ENCODE measurements around the gene TRIM74. TPM values are rescaled to one million over a fixed set of nuclear protein-coding genes. Genes with fewer than 3 reads are reported as not detected.

Gene TRIM74
- total and polyA plus RNA-seq, 2 of the 8 experiments (the other 6 are each of a cell fraction or from before 2014, with no cell fraction given), result 0.52 TPM; not detected in 1

- TF ChIP-seq ATF3 (IDR thresholded peaks at IDR 0.05; ENCODE audit: insufficient read depth, low read depth, low read length) (peak; percentile 89), SRF (IDR thresholded peaks at IDR 0.05; ENCODE audit: low read depth, low read length) (peak; percentile 71), CTCF (IDR thresholded peaks at IDR 0.05; ENCODE audit: control extremely low read depth in 1 of 3, insufficient read depth in 1 of 3, low read depth in 1 of 3, low read length in 3 of 3) (no peak), YY1 (IDR thresholded peaks at IDR 0.05; ENCODE audit: low read depth, low read length) (peak; percentile 60), POLR2AphosphoS5 (IDR thresholded peaks at IDR 0.05; ENCODE audit: low read depth, low read length) (peak; percentile 75), SIN3A (conservative IDR thresholded peaks at IDR 0.05 in 1 of 2, IDR thresholded peaks at IDR 0.05 in 1 of 2; ENCODE audit: low read depth in 1 of 2, low read length in 2 of 2) (peak; percentile 45 to 83; a peak in 2 of 4 replicates), USF2 (IDR thresholded peaks at IDR 0.05; ENCODE audit: low read length) (peak; percentile 20; the same call in 1 of the 2 replicates), ASH2L (IDR thresholded peaks at IDR 0.05; ENCODE audit: low read length) (peak; percentile 99), E2F6 (IDR thresholded peaks at IDR 0.05) (0 out of 2 replicates have a peak, but pooled peaks have one; percentile 50), RNF2 (IDR thresholded peaks at IDR 0.05; ENCODE audit: borderline replicate concordance, low read depth, low read length, missing control alignments, poor library complexity, severe bottlenecking) (no peak), CEBPB (IDR thresholded peaks at IDR 0.05; ENCODE audit: low read depth, low read length) (no peak), TAF1 (IDR thresholded peaks at IDR 0.05; ENCODE audit: low read depth, low read length) (peak; percentile 91), KDM4A (IDR thresholded peaks at IDR 0.05; ENCODE audit: low read depth, low read length, severe bottlenecking) (peak; percentile 99), RFX5 (IDR thresholded peaks at IDR 0.05; ENCODE audit: borderline replicate concordance, low read depth, low read length) (no peak), MAFK (IDR thresholded peaks at IDR 0.05; ENCODE audit: low read depth, low read length) (no peak), GTF2F1 (IDR thresholded peaks at IDR 0.05; ENCODE audit: borderline replicate concordance, low read depth, low read length) (no peak), MAX (IDR thresholded peaks at IDR 0.05) (peak; percentile 50), FOSL1 (IDR thresholded peaks at IDR 0.05; ENCODE audit: insufficient read depth, low read depth, low read length) (no peak)
Measured at GRCh38 chr7:72924733-72925545, 44.3 kb downstream of the TRIM74 start, which contains the start of gene POM121 (continued).
